Iris pigment epithelial cell (primary cell): Measurements from ENCODE around the gene ARHGEF9.
"Not testable (repeated sequence)": the region's sequence is repeated elsewhere in the genome, so short reads cannot be mapped to it uniquely, and the experiment has no call there.

Experiments used
- DNase-seq: peaks from one replicate; pipeline ENCODE4 v3.0.0-alpha.2; 2011; ENCODE audit warnings: low read depth

Gene ARHGEF9

DNA sequence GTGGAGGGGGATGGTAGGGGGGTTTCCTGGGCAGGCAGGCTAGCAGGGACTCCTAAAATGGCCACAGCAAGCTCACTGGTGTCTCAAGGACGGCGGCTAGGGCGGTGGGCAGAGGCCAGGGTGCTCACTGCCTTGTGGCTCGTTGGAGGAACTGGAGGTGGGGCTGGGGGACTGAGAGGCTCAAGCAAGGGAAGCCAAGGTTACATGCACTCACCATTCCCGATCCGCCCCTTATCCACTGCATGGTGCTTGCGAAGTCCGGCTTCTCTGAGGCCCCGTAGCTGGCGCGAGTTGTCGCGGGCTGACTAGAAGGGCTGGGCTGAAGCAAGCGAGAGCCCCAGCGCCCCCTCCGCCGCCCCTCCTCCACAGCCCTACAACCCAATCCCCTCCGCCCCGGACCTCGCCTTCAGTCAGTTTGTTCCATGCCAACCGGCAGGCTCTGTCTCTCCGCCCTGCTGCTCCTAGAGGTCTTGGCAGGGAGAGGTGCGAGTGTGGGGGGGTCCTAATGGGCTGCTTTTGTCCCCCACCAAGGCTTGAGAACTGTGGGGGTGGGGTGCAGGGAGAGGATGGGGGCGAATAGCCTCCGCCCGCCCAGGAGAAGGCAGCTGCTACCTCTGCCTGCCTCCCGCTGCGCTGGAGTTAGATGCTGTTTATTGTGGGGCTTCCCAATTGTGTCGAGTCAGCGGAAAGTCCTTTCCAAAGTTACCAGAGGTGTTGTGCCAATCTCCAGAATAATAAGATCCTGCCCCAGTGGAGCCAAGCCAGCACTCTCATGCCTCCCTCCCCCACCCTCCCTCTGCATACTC is at the start of gene ARHGEF9:
TSS of gene ARHGEF9 (minus strand) at position 313 of the 806 bp plus-strand sequence. CDS start at position 244, 69 bp downstream.
- DNase-seq: peak; percentile 2

DNA sequence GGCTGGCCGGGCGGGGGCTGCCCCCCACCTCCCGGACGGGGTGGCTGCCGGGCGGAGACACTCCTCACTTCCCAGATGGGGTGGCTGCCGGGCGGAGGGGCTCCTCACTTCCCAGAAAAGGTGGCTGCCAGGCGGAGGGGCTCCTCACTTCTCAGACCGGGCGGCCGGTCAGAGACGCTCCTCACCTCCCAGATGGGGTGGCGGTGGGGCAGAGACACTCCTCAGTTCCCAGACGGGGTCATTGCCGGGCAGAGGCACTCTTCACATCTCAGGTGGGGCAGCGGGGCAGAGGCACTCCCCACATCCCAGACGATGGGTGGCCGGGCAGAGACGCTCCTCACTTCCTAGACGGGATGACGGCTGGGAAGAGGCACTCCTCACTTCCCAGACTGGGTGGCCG is 40.4 kb upstream of the ARHGEF9 start:
- not testable (repeated sequence) for DNase-seq

DNA sequence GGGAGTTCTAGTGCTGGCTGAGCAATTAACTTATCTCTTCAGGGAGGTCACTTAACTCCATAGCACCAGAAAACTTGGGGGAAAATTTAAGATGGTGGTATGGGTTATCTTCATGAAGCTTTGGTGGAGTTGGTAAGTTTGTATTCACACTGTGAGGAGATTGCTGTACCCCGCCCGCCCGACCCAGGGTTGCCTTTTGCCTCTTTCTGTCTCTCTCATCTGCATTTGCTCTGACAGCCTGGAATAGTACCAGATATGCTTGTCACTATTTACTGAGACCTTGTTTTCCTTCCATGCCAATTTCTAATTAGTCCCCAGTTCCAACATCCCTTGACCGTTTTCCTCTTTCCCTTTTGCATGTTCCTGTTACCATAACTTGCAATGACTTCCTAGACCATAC is 33.1 kb upstream of the ARHGEF9 start:
- no peak for DNase-seq

DNA sequence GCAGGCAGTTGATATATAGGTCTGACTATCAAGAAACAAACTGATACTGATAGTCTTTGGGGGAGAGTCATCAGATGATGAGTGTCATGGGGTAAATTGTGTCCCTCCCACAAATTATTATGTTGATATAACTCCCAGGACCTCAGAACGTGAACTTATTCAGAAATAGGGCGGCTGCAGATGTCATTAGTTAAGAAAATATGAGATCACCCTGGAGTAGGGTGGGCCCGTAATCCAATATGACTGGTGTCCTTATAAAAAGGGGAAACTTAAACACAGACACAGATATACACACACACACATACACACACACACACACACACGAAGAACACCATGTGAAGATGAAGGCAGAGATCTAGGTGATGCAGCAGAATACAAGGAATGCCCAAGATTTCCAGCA is 32.7 kb upstream of the ARHGEF9 start:
- DNase-seq: no peak

DNA sequence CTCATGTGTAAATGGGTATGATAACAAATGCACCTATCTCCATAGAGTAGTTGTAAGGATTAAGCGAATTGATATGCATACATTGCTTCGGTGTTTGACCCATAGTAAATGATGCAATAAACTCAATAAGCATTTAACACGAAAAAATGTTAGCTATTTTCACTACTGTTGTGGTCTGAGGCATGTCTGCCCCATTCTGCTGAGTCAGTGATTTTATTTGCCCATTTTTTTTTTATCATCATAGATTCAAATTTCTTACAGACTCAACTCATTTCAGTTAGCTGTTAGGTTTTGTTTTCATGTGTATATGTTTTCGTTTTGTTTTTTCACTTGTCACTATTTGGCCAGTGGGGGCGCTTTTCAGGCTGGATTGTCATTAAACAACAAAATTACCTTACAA is 27.8 kb upstream of the ARHGEF9 start:
- DNase-seq: no peak

DNA sequence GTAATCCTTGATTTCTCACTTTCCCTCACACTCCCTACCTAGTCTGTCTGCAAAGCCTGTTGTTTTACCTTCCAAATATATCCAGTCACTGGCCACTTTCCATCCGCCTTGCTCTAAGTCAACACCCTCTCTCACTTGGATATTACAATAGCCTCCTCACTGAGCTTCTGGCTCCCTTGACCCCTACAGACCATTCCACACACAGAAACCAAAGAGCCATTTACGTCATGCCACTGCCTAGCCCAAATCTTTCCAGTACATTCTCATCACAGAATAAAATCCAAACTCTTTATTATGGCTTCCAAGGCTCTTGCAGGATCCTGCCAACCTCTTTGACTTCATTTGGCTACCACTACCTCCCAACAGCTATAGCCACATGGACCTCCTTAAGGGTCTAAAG is 25.7 kb upstream of the ARHGEF9 start:
- no peak for DNase-seq

DNA sequence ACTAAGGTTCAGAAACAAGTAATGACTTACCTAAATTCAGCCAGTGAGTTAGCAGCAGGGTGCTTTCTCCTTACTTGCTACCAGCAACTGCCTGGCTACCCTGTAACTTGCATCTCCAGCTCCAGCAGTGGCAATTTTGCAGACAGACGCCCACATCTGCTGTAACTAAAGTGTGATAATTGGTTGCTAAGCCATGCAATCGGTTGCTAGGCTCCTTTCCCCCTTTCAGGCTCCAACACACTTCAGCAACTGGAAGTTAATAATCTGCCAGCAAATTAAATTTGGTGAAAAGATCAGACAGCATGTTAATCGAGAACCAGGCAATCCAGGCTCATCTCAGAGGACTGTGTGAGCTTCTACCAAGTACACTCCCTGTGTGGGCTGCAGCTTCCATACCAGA is 24.2 kb upstream of the ARHGEF9 start:
- DNase-seq: no peak

DNA sequence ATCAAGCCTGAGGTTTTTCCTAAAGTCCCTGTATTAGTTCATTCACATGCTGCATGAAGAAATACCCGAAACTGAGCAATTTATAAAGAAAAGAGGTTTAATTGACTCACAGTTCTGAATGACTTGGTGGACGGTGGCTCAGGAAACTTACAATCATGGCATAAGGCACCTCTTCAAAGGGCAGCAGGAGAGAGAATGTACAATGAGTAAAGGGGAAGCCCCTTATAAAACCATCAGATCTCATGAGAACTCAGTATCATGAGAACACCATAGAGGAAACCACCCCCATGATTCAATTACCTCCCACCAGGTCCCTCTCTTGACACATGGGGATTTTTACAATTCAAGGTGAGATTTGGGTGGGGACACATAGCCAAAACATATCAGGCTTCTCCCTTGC is 10.4 kb upstream of the ARHGEF9 start:
- not testable (repeated sequence) for DNase-seq

DNA sequence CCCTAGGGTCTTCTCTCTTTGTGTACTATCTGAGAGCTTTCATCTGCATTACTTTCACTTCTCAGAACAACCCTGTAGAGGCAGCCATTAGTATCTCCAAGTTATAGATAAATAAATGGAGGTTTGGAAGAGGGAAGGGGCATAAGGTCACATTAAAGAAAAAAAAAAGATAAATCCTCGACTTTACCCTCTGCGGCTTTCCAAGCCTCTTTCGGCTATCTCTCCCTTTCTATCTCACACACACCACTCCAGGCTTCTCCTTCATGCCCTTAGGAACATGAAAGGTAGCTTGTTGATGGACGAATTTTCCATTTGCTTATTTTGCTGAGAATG is 660 bp upstream of the ARHGEF9 start:
- no peak for DNase-seq

DNA sequence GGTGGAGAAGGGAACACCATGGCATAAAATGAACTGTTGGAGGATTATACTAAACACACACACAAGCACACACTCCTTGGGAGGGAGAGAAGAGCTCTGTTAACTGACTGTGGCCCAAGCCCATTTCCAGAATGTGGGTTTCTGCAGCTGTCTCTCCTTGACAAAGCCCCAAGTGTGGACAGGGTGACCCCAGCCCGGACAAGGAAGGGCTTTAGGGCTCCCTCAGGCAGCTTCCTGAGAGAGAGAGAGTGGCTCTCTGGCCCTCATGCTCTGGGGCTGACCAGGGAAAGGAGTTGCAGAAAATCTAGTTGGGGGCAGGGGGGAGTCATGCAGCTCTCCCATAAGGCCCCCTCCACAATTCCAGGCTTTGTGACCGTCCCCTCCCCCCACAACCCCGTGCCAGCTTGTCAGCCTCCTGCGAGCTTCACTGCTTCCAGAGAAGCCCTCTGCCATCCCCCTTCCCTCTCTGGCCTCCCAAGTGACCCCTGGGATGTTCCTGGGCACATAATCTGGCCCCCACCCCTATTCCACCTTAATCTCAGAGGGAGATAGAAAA is 590 bp downstream of the ARHGEF9 start:
- no peak for DNase-seq

DNA sequence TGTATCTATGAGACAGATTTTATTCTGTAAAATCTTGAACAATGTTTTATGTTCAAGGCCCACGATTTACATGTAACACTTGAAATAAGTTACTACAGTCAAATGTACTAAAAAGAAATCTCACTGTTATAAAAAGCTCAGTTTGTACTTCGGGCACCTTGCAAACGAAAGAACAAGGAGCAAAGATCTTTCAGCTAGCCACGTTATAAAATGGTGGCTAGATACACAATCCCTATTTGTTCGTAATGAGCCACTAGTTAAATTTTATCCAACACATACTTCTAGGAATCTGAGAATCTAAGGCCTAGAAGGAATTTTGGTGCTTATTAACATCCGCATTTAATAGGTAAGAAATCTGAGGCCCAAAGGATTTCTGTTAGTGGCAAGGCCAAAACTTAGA is 2.5 kb downstream of the ARHGEF9 start:
- DNase-seq: no peak

DNA sequence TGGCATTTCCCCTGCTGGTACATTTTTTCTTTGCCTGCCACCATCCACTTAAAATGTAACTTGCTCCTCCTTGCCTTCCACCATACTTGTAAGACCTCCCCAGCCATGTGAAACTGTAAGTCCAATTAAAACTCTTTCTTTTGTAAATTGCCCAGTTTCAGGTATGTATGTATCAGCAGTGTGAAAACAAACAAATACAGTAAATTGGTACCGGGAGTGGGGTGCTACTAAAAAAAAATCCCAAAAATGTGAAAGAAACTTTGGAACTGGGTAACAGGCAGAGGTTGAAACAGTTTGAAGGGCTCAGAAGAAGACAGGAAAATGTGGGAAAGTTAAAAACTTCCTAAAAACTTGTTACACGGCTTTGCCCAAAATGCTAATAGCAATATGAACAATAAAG is 16.3 kb downstream of the ARHGEF9 start:
- no peak for DNase-seq

DNA sequence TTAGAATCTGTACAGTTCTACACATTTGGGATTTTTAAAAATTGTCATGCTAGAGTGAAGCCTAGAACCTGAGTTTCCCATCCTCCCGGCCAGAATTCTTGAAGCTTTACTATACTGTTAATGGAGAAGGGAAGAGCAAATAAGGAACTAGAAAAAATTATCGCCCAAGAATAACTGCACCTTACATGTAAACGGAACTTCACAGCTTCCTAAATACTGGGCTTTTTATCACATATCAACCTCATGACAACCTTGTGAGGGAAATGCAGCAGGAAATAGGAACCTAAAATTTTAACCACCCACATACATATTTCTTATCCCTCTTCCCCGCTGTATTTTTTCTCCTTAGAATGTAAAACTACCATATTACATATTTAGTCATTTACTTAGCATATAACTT is 19.3 kb downstream of the ARHGEF9 start:
- no peak for DNase-seq

DNA sequence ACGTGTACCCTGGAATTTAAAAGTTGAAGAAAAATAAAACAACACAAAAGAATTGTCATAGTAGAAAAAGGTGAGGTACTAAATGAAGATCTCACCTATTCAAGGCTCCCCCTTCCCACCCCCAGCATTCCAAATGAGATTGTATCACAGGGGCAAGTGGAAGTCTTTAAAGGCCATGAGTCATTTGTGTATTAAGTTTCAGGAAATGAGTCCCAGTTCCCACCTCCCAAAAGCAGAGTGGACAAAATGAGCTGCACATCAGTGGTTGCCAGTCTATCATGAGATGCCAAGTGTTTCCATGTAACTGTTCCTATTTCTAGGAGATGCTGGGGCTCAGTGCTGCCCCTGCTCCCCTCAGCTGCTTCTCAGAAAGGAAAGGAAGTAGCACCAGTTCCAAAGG is 20.1 kb downstream of the ARHGEF9 start:
- peak; percentile 23 for DNase-seq

DNA sequence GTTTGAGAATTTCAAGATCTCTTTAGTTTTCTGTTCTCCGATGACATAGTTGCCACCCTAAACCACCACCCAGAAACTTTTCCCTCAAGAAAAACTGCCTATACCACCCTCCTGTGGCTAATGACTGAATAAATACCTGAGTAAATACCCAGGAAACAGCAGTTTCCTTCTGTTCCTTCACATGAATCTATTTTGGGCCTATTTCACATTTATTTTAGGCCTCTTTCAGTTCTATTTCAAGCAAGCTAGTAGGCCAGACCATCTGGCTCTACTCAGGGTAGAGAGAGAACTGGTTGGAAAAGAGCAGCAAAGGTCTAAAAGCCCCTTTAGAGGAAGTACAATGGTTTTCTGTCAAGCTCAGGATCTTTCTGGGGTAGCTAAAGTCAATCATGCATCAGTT is 23.4 kb downstream of the ARHGEF9 start:
- DNase-seq: no peak

DNA sequence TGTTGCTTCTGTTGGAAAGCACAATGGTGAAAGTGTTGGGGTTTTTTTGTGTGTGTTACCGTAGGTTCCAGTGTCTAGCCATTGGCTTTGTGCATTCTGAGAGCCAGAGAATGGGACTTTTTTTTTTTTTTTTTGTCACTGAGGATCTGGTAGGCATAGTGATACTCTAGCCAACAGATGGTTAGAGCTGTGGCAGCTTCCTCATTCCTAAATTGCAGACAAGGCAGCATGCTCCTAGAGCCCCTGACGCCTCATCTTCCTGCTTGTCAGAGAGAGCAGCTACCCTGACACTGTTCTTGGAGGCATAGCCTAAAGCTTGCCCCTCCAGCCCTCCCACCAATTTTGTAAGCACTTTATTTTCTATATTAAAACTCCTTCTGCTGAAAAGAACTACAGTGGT is 27.0 kb downstream of the ARHGEF9 start:
- DNase-seq: no peak

DNA sequence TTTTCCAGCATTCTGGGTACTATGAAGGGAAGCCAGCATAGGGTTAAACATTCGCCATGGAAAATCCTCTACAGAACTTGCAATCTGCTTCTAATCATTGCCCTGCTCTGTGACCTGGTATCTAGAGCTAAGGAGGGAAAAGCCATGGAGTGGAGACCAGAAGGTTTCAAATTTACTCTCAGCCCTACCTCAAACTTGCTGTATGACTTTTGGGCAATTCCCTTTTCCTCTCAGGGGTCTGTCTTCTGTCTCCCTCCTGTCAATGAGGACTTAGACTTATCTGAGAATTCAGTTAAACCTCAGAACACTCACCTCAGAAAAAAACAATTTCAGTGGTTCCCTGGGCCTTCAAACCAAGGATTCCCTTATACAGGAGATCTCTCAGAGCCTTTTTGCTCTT is 29.1 kb downstream of the ARHGEF9 start:
- no peak for DNase-seq

DNA sequence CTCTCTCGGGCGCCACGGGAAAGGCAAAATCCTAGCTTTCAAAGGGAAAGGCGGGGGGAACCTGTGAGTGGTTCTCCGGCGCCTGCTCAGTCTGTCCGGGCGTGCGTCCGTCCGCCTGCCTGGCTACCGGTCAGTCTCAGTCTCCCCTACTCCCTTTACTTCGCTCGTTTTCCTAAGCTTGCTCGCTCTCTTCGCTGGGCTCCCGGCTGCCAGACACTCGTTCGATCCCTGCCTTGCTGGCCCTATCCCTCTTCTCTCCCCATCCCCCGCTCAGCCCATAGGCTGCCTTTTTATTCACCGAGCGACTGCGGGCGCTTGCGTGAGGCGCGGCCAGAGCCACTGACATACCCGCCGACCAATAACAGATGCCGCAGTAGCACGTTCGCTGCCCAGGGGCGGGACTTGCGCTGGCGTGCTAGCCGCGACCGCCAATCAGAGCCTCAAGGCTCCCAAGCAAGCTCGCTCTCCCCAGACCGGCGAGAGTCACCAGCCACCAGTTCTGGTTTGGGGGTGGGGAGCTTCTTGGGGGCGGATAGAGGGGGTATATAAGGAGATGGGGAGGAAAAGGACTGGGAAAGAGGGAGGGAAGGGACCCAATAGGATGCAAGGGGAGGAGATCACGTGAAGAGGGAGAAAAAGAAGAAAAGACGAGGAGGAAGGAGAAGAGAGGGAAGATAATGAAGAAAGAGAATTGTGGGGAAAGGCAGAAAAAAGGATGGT is 30.0 kb downstream of the ARHGEF9 start:
- DNase-seq: peak; percentile 95

DNA sequence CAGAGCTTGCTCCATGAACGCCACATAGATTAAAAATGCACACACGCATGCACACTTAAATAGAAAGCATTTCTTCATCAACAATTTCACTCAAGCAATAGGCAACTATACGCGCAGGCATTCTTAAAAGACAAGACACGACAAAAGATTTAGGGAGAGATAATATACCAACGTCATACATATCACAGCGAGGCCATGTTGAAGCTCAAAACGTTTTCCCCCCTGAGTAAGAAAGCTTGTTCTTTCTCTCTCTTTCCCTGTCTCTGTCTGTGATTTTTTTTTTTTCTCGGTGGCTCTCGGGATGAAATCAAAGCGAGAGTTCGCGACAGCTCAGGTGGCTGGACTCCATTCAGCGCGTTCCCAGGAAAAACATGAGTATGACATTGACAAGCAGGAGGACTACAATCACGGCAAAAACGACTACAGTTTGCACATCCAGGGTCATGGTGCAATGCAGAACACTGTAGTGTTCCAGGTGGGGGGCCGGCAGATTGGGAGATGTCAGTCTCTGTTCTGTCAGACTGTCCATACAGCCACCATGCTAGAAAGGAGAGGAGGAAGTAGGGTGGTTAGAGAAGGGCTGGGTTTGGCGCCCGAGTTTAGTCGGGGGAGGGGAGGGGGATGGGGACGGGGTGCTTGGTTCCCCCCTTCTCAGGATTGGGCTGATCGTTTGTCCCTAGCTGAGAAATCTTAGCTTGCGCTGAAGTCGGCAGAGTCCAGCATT is 30.7 kb downstream of the ARHGEF9 start:
- DNase-seq: peak; percentile 26

DNA sequence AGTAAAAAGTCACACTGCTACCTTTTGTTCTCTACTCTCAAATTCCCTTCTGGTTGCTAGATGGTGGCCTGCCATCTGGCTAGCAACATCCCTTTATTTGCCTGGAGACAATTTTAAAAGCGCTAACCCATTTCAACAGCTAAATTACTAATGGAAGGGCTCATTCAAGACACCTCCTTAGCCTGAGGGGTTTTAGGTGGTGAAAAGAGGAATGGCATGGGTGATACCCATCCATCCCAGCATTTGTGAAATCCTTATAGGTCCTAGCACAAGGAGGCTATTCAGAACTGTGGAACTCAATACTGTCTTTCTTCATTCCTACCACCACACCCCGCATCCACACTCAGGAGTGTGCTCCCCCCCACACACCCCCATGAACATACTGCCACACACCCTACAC is 33.5 kb downstream of the ARHGEF9 start:
- no peak for DNase-seq

DNA sequence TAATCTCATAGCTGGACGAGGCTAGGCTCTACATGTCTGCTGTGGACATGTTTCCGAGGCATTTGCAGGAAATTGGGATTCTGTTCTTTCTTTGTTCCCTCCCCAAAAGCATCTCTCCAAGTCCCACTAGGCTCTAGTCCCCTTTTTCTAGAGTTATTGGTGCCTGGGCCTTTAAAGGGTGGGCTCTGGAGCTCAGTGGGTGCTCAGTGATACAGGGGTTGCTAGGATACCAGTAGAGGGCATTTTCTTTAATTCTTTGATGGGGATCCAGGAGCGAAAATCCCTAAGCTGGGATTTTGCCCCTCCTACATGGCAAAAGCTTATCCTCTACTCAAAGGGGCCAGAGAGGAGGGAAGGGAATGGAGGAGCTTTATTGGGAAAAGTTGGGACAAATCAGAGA is 34.2 kb downstream of the ARHGEF9 start:
- DNase-seq: no peak

DNA sequence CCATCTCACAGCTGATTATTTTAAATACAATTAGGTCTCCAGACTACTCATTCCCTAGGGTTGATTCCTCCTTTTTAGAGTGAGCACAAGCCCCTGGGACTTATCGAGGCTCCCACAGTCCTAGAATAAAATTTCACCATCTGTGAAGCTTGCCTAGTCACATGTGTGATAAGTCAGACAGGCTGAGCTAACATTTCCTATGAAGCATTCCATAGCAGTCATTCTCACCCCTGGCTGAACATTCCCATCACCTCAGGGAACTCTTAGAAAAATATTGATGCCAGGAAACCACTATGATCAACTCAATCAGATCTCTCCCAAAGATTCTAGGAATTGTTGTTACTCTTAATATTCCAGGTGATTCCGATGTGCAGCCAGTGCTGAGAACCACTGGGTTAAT is 37.7 kb downstream of the ARHGEF9 start:
- peak; percentile 83 for DNase-seq

DNA sequence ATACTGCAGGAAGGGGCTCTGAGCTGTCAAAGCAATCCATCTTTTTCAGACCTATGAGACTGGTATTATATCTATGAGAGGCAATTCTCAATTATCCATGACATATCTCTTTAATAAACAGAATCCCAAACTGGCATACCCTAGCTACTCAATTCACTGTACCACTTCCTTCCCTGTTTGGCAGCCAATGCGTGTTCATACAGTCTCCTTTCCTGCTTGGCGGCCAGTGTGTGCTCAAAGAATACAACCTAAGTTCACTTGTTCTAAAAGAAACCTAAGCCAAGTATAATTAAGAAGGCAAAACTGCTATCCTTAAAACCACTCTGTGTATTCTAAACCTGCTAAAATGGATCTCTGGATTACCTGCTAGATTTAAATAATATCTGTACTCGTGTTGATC is 38.3 kb downstream of the ARHGEF9 start:
- no peak for DNase-seq
